A673 (cell line): ENCODE results near the gene CPN1.

Experiments used
- EZH2 ChIP-seq: fragments of 200-600 bp; sonication (generic); IDR thresholded peaks from 2 replicates; pipeline ENCODE4 v1.6.1; 2017; ENCODE audit warnings: borderline replicate concordance, low read depth, mild to moderate bottlenecking, mixed read lengths, antibody characterized with exemption, low read length; ENCODE audit not compliant: poor library complexity, severe bottlenecking
- TF ChIP-seq, protein P1 (sequence below): fragments of 300-800, 200-600 bp; sonication (generic); conservative IDR thresholded peaks from 2 replicates; pipeline ENCODE4 v1.5.1; 2017; ENCODE audit warnings: low read depth, mild to moderate bottlenecking, antibody characterized with exemption, low read length, moderate library complexity, mixed read lengths

GRCh38 chr10:100021322-100021721 is 60.3 kb downstream of the CPN1 start:
- no peak for TF ChIP-seq EZH2
- TF ChIP-seq, protein P1, sequence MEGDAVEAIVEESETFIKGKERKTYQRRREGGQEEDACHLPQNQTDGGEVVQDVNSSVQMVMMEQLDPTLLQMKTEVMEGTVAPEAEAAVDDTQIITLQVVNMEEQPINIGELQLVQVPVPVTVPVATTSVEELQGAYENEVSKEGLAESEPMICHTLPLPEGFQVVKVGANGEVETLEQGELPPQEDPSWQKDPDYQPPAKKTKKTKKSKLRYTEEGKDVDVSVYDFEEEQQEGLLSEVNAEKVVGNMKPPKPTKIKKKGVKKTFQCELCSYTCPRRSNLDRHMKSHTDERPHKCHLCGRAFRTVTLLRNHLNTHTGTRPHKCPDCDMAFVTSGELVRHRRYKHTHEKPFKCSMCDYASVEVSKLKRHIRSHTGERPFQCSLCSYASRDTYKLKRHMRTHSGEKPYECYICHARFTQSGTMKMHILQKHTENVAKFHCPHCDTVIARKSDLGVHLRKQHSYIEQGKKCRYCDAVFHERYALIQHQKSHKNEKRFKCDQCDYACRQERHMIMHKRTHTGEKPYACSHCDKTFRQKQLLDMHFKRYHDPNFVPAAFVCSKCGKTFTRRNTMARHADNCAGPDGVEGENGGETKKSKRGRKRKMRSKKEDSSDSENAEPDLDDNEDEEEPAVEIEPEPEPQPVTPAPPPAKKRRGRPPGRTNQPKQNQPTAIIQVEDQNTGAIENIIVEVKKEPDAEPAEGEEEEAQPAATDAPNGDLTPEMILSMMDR: no peak
